ENCODE data around the gene LITAF.

Gene LITAF

GRCh38 chr16:11586856-11587642, at the start of gene LITAF:
Gene LITAF (minus strand): TSS chr16:11586919. CDS start chr16:11556730, 30,189 bp downstream.
- DNase-seq, result peak; percentile 47

- no peak for DNase-seq
Measured at GRCh38 chr16:11636172-11636721, 49.5 kb upstream of the LITAF start.

GRCh38 chr16:11635679-11636171, 49.0 kb upstream of the LITAF start:
- DNase-seq, result no peak

- DNase-seq, result no peak
Measured at GRCh38 chr16:11635113-11635652, 48.5 kb upstream of the LITAF start.

- no peak for DNase-seq
Measured at GRCh38 chr16:11634312-11634711, 47.6 kb upstream of the LITAF start.

- no peak for DNase-seq
Measured at GRCh38 chr16:11633113-11633512, 46.4 kb upstream of the LITAF start.

- peak; percentile 68 for DNase-seq
Measured at GRCh38 chr16:11632455-11632939, 45.8 kb upstream of the LITAF start.

GRCh38 chr16:11631214-11631613, 44.5 kb upstream of the LITAF start:
- no peak for DNase-seq

- DNase-seq, result no peak
Measured at GRCh38 chr16:11630768-11631056, 44.0 kb upstream of the LITAF start.

GRCh38 chr16:11630046-11630767, 43.5 kb upstream of the LITAF start:
- no peak for DNase-seq

- DNase-seq, result no peak
Measured at GRCh38 chr16:11629071-11630030, 42.6 kb upstream of the LITAF start.

- peak; percentile 62 for DNase-seq
Measured at GRCh38 chr16:11627822-11628457, 41.2 kb upstream of the LITAF start.

- DNase-seq, result no peak
Measured at GRCh38 chr16:11627292-11627663, 40.6 kb upstream of the LITAF start.

- no peak for DNase-seq
Measured at GRCh38 chr16:11626657-11627291, 40.1 kb upstream of the LITAF start.

GRCh38 chr16:11625769-11626168, 39.0 kb upstream of the LITAF start:
- DNase-seq, result no peak

- no peak for DNase-seq
Measured at GRCh38 chr16:11624636-11625607, 38.2 kb upstream of the LITAF start.

- no peak for DNase-seq
Measured at GRCh38 chr16:11624205-11624604, 37.5 kb upstream of the LITAF start.

GRCh38 chr16:11621920-11622651, 35.4 kb upstream of the LITAF start:
- DNase-seq, result no peak

- DNase-seq, result no peak
Measured at GRCh38 chr16:11621539-11621919, 34.8 kb upstream of the LITAF start.
